ENCODE results near the gene CHRDL1. TPM values are rescaled to one million over a fixed set of nuclear protein-coding genes. Genes with fewer than 3 reads are reported as not detected.

Gene CHRDL1
- total RNA-seq, 4 donors from 2014 or later: 27.4 to 90.2 (median 56.5) TPM

GRCh38 chrX:110806145-110806544 lies 10.5 kb upstream of the CHRDL1 start:
- no peaks in the 10 kb centered on the region for H3K9me3 ChIP-seq
- peak in 1 of 2 donors; percentile 14 for DNase-seq
- H3K36me3 ChIP-seq: no peaks in the 10 kb centered on the region
- no peaks in the 10 kb centered on the region for H3K27me3 ChIP-seq
- H3K4me3 ChIP-seq: no peak overlapping the region
- H3K4me1 ChIP-seq: no peaks in the 10 kb centered on the region
- TF ChIP-seq POLR2A (IDR thresholded peaks at IDR 0.05): no peak
- TF ChIP-seq, protein P1, sequence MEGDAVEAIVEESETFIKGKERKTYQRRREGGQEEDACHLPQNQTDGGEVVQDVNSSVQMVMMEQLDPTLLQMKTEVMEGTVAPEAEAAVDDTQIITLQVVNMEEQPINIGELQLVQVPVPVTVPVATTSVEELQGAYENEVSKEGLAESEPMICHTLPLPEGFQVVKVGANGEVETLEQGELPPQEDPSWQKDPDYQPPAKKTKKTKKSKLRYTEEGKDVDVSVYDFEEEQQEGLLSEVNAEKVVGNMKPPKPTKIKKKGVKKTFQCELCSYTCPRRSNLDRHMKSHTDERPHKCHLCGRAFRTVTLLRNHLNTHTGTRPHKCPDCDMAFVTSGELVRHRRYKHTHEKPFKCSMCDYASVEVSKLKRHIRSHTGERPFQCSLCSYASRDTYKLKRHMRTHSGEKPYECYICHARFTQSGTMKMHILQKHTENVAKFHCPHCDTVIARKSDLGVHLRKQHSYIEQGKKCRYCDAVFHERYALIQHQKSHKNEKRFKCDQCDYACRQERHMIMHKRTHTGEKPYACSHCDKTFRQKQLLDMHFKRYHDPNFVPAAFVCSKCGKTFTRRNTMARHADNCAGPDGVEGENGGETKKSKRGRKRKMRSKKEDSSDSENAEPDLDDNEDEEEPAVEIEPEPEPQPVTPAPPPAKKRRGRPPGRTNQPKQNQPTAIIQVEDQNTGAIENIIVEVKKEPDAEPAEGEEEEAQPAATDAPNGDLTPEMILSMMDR (IDR thresholded peaks at IDR 0.05): no peak
- no peak overlapping the region for H3K27ac ChIP-seq
- intact Hi-C loops (cut with DNase I; ENCODE audit: low total_unique reads): no loop called here

- Histone ChIP-seq H3K27me3 (no peaks in the 10 kb centered on the region), H3K4me3 (no peak overlapping the region), H3K4me1 (no peaks in the 10 kb centered on the region), H3K36me3 (no peaks in the 10 kb centered on the region), H3K27ac (no peak overlapping the region), H3K9me3 (no peaks in the 10 kb centered on the region)
- TF ChIP-seq POLR2A (IDR thresholded peaks at IDR 0.05): no peak
- TF ChIP-seq, protein P1 (IDR thresholded peaks at IDR 0.05): no peak
- no peak for DNase-seq
- intact Hi-C loops (cut with DNase I; ENCODE audit: low total_unique reads): no loop called here
Measured at GRCh38 chrX:110805303-110805702, 9.7 kb upstream of the CHRDL1 start.

GRCh38 chrX:110804446-110804845 lies 8.8 kb upstream of the CHRDL1 start:
- Histone ChIP-seq H3K4me1 (no peaks in the 10 kb centered on the region), H3K9me3 (no peaks in the 10 kb centered on the region), H3K27ac (no peak overlapping the region), H3K4me3 (no peak overlapping the region), H3K27me3 (peaks cover 0 to 7% of the 10 kb centered on the region in 2 donors), H3K36me3 (no peaks in the 10 kb centered on the region)
- no peak for DNase-seq
- no peak for TF ChIP-seq POLR2A (IDR thresholded peaks at IDR 0.05)
- TF ChIP-seq, protein P1 (IDR thresholded peaks at IDR 0.05): no peak
- intact Hi-C loops (cut with DNase I; ENCODE audit: low total_unique reads): no loop called here

DNA sequence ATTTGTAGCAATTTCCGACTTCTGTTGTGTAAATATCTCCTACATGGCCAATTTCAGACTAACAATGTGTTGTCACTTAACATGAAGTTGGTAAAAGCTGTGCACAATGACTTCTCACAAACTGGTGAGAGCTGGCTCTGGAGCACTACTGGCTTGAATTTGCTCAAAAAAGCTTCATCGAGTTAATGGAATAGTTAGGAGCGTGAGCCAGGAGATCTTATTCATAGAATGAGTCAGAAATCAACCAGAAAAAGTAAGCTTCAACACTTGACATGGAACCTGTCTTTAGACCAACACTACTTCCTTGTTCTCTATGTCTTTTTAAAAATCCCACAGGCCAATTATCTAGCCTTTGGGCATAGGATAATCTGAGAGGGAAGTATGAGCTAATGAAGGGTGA lies 7.9 kb upstream of the CHRDL1 start:
- H3K36me3 ChIP-seq: no peaks in the 10 kb centered on the region
- H3K27ac ChIP-seq: no peak overlapping the region
- H3K27me3 ChIP-seq: peaks cover 0 to 7% of the 10 kb centered on the region in 2 donors
- intact Hi-C loops (cut with DNase I; ENCODE audit: low total_unique reads): no loop called here
- no peaks in the 10 kb centered on the region for H3K4me1 ChIP-seq
- no peaks in the 10 kb centered on the region for H3K9me3 ChIP-seq
- no peak for TF ChIP-seq POLR2A (IDR thresholded peaks at IDR 0.05)
- TF ChIP-seq, protein P1 (IDR thresholded peaks at IDR 0.05): no peak
- DNase-seq: no peak
- H3K4me3 ChIP-seq: no peak overlapping the region

- TF ChIP-seq, protein P1 (IDR thresholded peaks at IDR 0.05): no peak
- no peak for TF ChIP-seq POLR2A (IDR thresholded peaks at IDR 0.05)
- DNase-seq: no peak
- H3K4me1 ChIP-seq: no peaks in the 10 kb centered on the region
- peaks cover 0 to 7% of the 10 kb centered on the region in 2 donors for H3K27me3 ChIP-seq
- H3K9me3 ChIP-seq: no peaks in the 10 kb centered on the region
- intact Hi-C loops (cut with DNase I; ENCODE audit: low total_unique reads): no loop called here
- H3K36me3 ChIP-seq: no peaks in the 10 kb centered on the region
- peak overlapping the region; percentile 59 to 73 for H3K27ac ChIP-seq
- H3K4me3 ChIP-seq: peak overlapping the region; percentile 38 to 39
Measured at GRCh38 chrX:110796407-110796697, 735 bp upstream of the CHRDL1 start.

All from uterus (tissue), 4 donors.